ENCODE measurements around the gene KLHDC10. TPM values are rescaled to one million over a fixed set of nuclear protein-coding genes. Genes with fewer than 3 reads are reported as not detected.

KLHDC10 gene
- total and polyA plus RNA-seq, 2 of the 13 experiments (the other 11 are each of a cell fraction or from before 2014, with no cell fraction given), result 11.9 to 21.6 TPM

- TF ChIP-seq REST (IDR thresholded peaks at IDR 0.05; ENCODE audit: borderline replicate concordance in 1 of 2, low read depth in 1 of 2, low read length in 2 of 2), result no peak
- no peak for TF ChIP-seq ZNF253 (CRISPR knock-in tag; IDR thresholded peaks at IDR 0.05; ENCODE audit: borderline replicate concordance)
- no peak for TF ChIP-seq HNF1A (IDR thresholded peaks at IDR 0.05; ENCODE audit: low read depth)
- TF ChIP-seq HNF1A (CRISPR knock-in tag; IDR thresholded peaks at IDR 0.05; ENCODE audit: borderline replicate concordance), result peak; percentile 57; the same call in 1 of the 2 replicates
- TF ChIP-seq KLF11 (CRISPR knock-in tag; IDR thresholded peaks at IDR 0.05), result no peak
- no peak for TF ChIP-seq ZNF451 (CRISPR knock-in tag; IDR thresholded peaks at IDR 0.05)
- TF ChIP-seq RBM39 (IDR thresholded peaks at IDR 0.05; ENCODE audit: low read depth, low read length, poor library complexity, severe bottlenecking), result peak; percentile 65
- no peak for TF ChIP-seq SRSF1 (optimal IDR thresholded peaks at IDR 0.05; ENCODE audit: low read depth, low read length)
- peak; percentile 99 for TF ChIP-seq NFYC (CRISPR knock-in tag; IDR thresholded peaks at IDR 0.05)
- TF ChIP-seq PAWR (CRISPR knock-in tag; IDR thresholded peaks at IDR 0.05; ENCODE audit: borderline replicate concordance), result no peak; the same call in 1 of the 2 replicates
- TF ChIP-seq GLMP (CRISPR knock-in tag; IDR thresholded peaks at IDR 0.05; ENCODE audit: borderline replicate concordance), result no peak
- TF ChIP-seq KAT7 (CRISPR knock-in tag; IDR thresholded peaks at IDR 0.05; ENCODE audit: borderline replicate concordance), result no peak
- no peak for TF ChIP-seq ZNF326 (CRISPR knock-in tag; IDR thresholded peaks at IDR 0.05; ENCODE audit: borderline replicate concordance)
- TF ChIP-seq SIX1 (CRISPR knock-in tag; IDR thresholded peaks at IDR 0.05; ENCODE audit: borderline replicate concordance), result no peak
- no peak for TF ChIP-seq MAF1 (CRISPR knock-in tag; IDR thresholded peaks at IDR 0.05; ENCODE audit: borderline replicate concordance)
- TF ChIP-seq SMAD1 (CRISPR knock-in tag; IDR thresholded peaks at IDR 0.05; ENCODE audit: borderline replicate concordance, low read depth), result peak; percentile 56; the same call in 1 of the 2 replicates
- peak; percentile 45; the same call in 1 of the 2 replicates for TF ChIP-seq ZNF816 (CRISPR knock-in tag; IDR thresholded peaks at IDR 0.05; ENCODE audit: borderline replicate concordance)
- TF ChIP-seq ZNF138 (CRISPR knock-in tag; IDR thresholded peaks at IDR 0.05; ENCODE audit: low read depth), result no peak; the same call in 1 of the 2 replicates
- TF ChIP-seq ATF3 (CRISPR knock-in tag; IDR thresholded peaks at IDR 0.05), result no peak
Observed at GRCh38 chr7:130069978-130070860, at the start of gene KLHDC10 (continued).
